OCI-LY7 (cell line): ENCODE data around the gene PPP6R3.

Source experiments
- EZH2phosphoT487 ChIP-seq: fragments of 200-600 bp; sonication (generic); IDR thresholded peaks from 2 replicates; pipeline ENCODE4 v1.6.1; 2018; ENCODE audit warnings: low read depth, borderline replicate concordance, mild to moderate bottlenecking, mixed run types, antibody characterized with exemption, low read length, moderate library complexity, mixed read lengths
- TF ChIP-seq, protein P1 (sequence below): fragments of 200-600 bp; sonication (generic); conservative IDR thresholded peaks from 2 replicates; pipeline ENCODE4 v1.5.1; 2014; ENCODE audit warnings: mild to moderate bottlenecking, antibody characterized with exemption, low read length, moderate library complexity, mixed read lengths

DNA sequence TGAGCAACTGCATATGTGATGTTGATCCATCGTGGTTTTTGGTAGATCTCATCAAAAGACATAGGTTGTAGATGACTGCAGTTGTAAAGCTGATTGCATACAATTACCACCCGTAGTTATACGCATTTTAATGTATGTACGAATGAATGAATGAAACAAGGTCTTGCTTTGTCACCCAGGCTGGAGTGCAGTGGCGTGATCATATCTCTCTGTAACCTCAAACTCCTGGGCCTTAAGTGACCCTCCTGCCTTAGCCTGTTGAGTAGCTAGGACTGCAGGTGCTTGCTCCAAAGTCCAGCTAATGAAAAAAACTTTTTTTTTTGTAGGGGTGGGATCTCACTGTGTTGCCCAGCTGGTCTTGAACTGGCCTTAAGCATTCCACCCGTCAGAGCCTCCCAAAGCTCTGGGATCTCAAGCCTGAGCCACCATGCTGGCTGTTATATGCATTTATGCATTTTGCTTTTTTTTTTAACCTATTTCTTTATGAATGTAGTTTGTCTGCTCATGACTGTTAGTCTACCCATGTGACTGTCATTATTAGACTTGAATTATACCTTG lies 53.5 kb downstream of the PPP6R3 start:
- TF ChIP-seq, protein P1, sequence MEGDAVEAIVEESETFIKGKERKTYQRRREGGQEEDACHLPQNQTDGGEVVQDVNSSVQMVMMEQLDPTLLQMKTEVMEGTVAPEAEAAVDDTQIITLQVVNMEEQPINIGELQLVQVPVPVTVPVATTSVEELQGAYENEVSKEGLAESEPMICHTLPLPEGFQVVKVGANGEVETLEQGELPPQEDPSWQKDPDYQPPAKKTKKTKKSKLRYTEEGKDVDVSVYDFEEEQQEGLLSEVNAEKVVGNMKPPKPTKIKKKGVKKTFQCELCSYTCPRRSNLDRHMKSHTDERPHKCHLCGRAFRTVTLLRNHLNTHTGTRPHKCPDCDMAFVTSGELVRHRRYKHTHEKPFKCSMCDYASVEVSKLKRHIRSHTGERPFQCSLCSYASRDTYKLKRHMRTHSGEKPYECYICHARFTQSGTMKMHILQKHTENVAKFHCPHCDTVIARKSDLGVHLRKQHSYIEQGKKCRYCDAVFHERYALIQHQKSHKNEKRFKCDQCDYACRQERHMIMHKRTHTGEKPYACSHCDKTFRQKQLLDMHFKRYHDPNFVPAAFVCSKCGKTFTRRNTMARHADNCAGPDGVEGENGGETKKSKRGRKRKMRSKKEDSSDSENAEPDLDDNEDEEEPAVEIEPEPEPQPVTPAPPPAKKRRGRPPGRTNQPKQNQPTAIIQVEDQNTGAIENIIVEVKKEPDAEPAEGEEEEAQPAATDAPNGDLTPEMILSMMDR = no peak
- TF ChIP-seq EZH2phosphoT487 = no peak
